IPS-18c (cell line): ENCODE results near the gene DAGLA.

ENCODE experiments used
- H3K4me3 ChIP-seq: 2 replicates; pipeline ENCODE4 v1.7.0; 2013; ENCODE audit warnings: low read depth, mild to moderate bottlenecking, low read length, moderate library complexity; ENCODE audit not compliant: insufficient read depth
- H3K9me3 ChIP-seq: one replicate; pipeline ENCODE4 v1.6.1; 2013; ENCODE audit warnings: mild to moderate bottlenecking, low read length, moderate library complexity; ENCODE audit not compliant: control insufficient read depth, insufficient read depth

The DAGLA gene

DNA sequence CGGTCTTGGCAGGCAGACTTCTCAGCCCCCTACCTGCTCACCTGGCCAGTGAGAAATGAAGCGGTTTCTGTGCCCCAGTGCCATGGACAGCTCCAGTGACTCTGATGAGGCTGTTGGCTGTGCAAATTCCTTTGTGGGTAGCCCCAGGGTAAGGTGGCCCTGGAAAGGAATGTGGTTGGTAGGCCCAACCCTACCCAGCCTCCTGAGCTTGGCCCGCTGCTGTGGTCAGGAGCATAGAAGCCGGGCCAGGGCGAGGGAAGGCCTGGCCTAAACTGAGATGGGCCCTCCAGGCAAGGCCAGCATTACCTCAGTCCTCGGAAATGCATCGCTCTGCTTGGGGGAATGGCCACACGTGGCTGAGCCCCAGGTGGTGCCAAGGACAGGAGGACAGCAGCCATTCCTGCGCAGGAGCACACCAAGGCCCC is 16.9 kb downstream of the DAGLA start:
- Histone ChIP-seq H3K4me3 (no peak overlapping the region), H3K9me3 (no peaks in the 10 kb centered on the region)

DNA sequence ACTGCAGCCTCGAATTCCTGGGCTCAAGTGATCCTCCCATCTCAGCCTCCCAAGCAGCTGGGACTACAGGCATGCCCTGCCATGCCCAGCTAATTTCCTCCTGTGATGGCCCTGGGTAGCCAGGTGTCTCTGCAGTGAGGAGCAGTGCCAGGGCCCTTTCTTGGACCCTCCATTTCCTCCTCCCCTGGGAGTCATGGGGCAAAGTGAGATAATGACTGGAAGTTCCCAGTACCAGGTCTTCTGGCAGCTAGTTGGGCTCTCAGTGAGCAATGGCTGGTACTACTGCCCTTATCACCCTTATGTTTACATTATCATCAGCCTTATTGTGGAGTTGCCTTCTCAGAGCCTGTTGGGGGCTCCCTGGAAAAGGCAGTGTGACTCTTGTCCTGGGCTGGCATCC is 17.6 kb downstream of the DAGLA start:
- Histone ChIP-seq H3K4me3 (no peak overlapping the region), H3K9me3 (no peaks in the 10 kb centered on the region)

DNA sequence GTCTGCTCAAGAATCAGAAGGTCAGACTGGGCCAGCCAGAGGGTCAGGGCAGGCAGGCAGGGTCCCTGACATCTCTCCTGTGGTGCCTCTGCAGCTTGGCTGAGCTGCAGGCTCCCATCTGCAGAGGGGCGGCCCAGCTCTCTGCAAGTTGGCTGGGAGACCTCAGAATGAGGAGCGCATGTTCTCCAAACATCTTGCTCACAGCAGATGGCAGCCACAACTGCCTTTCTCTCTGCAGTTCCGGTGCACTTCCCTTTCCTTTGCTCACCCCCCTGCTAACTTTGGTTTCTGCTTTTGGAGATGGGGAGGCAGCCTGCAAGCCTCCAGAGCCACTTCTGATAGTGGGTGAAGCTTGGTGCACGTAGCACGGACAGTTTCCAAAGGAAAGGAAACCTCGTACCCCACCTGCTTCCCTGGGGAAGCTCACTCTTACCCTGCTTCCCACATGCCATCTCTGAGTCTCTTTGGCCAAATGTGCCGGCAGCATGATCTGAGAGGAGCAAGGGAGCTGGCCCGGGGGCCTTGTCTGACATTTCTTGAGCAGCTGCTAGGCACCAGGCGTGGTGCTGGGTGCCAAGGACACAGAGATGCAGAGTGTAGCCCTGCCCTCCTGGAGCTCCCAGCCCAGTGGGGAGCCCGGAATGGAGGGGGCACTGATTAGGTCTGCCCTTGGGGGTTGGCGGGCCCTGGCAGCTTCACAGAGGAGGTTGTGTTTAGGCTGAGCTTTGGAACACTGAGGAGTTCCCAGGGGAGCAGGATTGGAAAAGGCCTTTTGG is 18.2 kb downstream of the DAGLA start:
- Histone ChIP-seq H3K9me3 (no peaks in the 10 kb centered on the region), H3K4me3 (no peak overlapping the region)

DNA sequence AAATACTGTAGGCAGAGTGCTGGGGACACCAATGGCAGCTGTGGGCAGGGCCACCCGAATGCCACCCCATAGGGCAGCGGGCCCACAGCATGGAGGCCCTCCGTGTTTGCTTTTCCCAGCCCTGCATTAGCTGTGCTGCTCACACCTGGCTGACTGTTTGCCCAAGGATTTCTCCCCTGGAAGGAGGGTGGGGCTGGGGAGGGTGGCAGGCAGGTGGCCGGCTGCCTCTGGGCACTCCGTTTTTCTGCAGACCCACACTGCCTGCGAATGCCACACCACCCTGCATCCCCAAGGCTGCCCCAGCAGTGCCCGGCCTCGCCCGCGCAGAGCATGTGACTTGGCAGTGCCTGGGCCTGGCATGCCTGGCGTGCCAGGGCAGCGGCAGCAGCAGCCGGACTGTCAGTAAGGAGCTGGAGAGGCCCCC is 19.6 kb downstream of the DAGLA start:
- Histone ChIP-seq H3K4me3 (no peak overlapping the region), H3K9me3 (no peaks in the 10 kb centered on the region)

DNA sequence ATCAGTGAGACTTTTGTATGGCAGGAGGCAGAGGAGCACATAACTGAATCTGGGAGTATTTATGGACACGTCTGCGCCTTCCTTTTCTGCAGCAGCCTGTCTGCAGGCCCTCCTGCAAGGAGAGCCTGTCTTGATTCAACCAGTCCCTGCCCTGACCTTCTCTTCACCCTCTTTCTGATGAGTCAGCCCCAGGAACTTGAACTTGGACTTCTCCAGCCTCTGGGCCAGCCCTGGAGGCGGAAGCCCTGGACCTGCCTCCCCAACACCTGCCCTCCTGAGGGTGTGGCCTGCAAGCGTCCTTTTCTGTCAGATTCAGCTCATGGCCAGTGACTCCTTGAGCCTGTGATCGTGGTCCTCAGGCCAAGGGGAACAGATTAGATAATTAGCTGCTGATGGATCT is 20.0 kb downstream of the DAGLA start:
- Histone ChIP-seq H3K9me3 (no peaks in the 10 kb centered on the region), H3K4me3 (no peak overlapping the region)

DNA sequence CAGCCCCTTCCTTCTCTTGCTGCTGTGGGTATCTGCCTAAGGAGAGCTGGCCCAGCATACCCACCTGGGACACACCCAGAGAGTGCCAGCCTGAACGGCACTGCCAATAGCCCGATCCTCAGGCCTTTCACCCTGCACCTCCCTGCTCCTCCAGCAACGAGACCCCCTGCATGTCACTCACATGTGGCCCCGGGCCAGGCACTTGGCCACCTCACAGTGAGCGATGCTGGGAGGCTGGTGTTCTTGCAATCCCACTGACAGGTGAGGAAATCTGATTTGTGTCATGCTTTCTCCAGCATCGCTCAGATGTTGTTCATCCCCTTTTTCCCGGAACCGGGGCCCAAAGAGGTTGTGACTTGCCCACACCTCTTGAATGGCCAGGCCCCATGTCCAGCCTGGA is 20.5 kb downstream of the DAGLA start:
- no peak overlapping the region for H3K4me3 ChIP-seq
- no peaks in the 10 kb centered on the region for H3K9me3 ChIP-seq

DNA sequence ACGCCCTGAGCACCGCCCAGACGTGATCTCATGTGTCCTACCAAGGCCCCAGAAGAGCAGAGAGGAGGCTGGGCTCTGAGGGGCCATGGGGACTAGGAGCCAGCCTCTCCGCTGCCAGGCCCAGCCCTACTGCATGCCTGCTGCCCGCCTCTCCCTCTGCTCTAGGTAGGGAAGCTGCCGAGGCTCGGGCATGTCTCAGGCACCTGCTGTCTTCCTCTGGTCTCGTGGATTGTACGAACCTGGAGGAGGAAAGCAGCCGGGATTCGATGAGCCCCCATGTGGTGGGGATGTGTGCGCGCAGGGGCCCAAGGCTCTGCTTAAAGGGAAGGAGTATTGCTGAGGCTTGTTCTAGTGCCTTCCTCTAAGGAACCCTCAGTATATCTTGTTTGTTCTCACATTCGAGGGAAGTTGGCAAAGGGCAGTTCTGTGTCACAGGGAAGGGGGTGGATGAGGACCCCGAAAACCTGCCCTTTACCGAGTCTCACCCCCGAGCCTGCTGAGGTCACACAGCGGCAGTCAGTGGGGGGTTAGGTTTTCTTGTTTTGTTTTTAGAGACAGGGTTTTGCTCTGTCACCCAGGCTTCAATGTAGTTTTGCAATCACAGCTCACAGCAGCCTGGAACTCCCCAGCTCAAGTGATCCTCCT is 21.2 kb downstream of the DAGLA start:
- Histone ChIP-seq H3K9me3 (no peaks in the 10 kb centered on the region), H3K4me3 (no peak overlapping the region)

DNA sequence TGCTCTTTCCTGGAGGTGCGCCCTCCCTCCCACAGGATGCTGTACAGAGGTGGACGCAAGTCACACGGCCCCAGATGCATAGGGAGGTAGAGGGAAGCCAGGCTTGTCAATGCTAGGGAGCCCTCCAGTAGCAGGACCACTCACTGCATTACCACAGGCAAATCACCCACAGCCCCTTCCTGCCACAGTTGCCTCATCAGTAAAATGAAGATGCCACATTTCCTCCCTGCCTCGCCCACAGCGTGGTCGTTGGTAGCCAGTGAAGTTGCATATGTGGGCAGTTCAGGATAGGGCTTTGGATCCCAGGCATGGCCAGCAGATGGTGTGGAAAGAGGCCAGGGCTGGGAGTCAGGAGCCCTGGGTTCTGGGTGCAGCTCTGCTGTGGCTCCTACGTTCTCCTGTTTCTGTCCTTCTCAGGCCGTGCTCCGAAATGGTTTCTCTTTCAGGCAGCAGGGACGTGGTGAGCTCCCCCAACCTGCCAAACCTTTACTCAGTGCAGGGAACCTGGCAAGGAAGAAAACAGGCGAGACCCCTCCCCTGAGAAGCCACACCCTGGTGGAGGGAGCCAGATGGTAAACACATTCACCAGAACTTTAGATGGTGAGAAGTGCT is 22.6 kb downstream of the DAGLA start:
- H3K4me3 ChIP-seq = no peak overlapping the region
- no peaks in the 10 kb centered on the region for H3K9me3 ChIP-seq

DNA sequence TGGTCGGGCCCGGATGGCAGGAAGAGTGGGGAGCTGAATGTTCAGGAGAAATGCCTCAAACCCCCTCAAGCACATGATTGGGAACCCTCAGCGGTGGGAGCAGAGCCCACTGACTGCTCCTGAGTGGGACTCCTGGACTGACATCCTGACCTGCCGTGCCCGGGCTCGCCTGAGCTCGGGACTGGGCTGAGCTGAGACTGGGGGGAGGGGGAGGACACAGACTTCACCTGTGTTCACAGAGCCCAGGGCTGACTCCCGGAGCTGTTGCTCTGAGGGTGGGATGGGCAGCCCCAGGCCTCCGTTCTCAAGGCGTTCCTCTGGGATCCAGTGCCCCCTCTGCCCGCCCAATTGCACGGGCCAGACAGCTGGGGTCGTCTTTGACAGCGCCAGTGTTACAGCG is 24.6 kb downstream of the DAGLA start:
- no peak overlapping the region for H3K4me3 ChIP-seq
- no peaks in the 10 kb centered on the region for H3K9me3 ChIP-seq

DNA sequence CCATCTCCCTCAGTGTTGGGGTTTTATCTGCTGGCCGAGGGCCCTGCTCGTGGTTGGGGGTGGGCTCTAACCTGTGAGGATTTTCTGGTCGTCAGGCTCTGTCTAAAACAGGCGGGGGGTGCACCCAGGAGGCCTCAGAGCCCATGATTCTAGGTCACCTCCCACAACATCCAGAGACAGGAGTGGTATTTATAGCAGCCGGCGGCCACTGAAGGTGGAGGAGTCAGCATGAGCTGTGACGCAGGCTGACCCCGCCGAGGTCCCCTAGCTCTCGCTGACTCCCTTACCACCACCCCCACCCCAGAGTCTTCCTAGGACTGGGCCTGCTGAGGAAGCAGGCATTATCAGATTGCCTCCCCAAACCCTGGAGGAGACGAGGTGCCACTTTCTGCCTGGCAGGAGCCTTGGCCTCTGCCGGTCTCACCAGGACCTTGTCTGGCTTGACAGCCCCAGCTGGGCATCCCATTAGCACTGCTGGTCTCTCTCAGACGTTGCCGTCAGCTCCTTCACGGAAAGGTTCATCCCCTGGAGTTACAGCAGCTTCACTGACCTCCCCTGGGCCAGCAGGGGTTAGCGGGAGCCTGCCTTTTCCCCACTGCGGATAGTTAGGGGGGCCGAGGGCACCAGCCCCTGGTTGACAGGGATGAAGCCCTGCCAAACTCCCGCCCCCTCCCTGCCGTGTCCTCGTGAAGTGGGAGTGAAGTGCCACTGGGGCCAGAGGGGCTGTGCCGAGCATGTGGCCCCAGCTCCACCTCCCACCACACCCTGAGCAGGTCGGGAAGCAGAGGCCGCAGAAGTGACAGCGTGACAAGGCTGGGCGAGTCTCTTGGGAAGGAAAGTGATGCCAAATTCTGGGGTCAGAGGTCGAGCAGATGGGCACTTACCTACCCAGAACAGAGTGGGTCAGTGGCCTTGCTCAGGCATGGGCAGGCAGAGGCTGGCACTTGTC is 26.5 kb downstream of the DAGLA start:
- no peak overlapping the region for H3K4me3 ChIP-seq

DNA sequence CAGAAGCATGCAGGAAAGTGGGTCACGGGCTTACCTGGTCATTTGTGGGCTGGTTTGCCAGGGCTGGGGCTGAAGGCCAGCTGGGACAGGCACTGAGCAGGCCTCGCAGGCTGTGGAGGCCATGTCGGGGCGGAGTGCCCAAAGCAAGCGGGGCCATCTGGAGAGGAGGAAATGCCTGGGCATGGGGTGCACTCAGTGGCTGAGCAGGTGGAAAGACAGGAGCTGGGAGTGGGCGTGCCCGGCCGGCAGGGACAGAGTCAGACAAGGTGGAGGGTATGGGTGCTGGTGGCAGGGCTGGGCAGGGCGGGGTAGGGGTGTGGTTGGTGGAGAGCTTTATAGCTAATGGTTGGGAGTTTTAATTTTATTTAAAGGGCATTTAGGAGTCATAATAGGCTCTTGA is 27.4 kb downstream of the DAGLA start:
- Histone ChIP-seq H3K4me3 (no peak overlapping the region), H3K9me3 (no peaks in the 10 kb centered on the region)

More for the DNA sequence above, 26.5 kb downstream of the DAGLA start:
- H3K9me3 ChIP-seq = no peaks in the 10 kb centered on the region

DNA sequence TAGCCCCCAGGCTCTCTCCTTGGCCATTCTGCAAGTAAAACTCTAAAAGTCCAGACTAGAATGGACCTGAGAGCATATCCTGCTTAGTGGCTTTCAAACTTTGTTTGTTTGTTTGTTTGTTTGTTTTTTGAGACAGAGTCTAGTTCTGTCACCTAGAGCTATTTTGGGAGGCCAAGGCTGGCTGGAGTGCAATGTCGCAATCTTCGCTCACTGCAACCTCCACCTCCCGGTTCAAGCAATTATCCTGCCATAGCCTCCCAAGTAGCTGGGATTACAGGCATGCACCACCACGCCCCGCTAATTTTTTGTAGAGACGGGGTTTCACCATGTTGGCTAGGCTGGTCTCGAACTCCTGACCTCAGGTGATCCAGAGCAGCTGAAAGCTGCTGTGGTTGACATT is 28.9 kb downstream of the DAGLA start:
- Histone ChIP-seq H3K9me3 (no peaks in the 10 kb centered on the region), H3K4me3 (no peak overlapping the region)

DNA sequence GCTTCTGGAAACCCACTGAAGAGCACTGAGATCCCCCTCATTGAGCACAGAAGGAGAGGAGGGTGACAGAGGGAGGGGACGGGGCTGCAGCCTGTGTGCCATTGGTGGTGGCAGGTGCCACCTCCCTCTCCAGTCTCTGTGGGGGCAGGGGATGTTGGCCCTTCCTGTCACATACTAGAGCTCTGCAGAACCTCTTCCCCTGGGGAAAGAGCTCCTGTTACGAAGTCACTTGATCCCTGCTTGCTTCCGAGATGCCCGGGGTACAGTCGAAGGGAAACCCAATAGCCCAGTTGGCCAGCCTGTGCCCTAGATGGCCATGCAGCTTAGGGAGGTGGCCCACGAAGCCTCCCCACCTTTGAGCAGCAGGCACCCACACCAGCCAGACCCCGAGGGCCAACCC is 29.4 kb downstream of the DAGLA start:
- H3K4me3 ChIP-seq = no peak overlapping the region
- H3K9me3 ChIP-seq = no peaks in the 10 kb centered on the region

DNA sequence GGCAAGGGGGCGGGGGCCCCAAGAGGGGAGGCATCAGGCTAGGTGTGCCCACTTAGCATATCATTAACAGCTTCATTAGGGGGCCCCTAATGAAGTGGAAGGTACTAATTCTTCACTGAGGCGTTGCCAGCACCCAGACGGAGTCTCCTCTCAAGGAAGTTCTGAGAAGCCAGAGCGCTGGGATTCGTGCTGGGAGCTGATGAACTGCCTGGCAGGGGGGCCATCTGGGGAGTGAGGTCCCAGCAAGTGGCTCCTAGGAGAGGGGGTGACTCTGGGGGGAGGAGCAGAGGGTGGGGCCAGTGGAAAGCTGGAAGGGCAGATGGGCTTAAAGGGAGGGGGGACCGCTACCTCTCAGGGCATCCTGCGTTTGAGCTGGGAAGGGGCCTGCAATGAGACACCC is 29.8 kb downstream of the DAGLA start:
- Histone ChIP-seq H3K4me3 (no peak overlapping the region), H3K9me3 (no peaks in the 10 kb centered on the region)

DNA sequence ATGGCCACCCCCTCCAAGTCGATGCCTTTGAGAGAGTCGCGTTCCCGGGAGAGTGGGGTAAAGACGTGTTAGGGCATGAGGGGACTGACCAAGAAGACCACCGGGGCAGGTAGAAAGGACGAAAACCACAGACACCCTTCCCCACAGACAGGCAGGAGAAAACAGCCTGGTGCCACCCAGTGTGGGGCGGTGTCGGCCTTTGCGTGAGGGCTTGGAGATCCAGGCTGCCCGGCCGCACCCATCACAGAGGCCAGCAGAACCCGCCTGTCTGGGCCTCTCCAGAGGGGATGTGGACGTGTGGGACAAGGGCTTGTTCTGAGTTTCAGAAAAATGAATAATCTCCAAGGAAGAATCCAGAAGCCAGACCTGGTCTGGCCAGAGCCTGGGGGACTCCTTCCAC is 30.8 kb downstream of the DAGLA start:
- Histone ChIP-seq H3K4me3 (no peak overlapping the region), H3K9me3 (no peaks in the 10 kb centered on the region)

DNA sequence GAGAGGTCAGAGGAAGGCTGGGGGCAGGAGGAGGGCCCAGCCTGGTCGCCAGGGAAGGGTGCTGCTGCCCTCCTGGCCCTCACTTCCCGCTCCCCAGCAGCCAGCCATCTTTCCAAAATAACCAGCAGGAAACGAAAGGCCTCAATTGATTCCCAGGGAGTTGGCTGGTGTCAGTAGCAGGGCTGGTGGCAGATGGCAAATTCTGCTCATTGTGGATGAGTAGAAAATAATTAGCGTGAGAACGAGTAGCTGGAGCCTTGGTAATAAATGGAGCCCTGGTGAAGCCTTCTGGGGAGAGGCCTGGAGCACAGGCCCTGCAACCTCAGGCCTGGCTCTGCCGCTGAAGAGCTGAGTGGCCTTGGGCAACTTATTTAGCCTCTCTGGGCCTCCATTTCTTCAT is 31.3 kb downstream of the DAGLA start:
- H3K4me3 ChIP-seq = no peak overlapping the region
- H3K9me3 ChIP-seq = no peaks in the 10 kb centered on the region

DNA sequence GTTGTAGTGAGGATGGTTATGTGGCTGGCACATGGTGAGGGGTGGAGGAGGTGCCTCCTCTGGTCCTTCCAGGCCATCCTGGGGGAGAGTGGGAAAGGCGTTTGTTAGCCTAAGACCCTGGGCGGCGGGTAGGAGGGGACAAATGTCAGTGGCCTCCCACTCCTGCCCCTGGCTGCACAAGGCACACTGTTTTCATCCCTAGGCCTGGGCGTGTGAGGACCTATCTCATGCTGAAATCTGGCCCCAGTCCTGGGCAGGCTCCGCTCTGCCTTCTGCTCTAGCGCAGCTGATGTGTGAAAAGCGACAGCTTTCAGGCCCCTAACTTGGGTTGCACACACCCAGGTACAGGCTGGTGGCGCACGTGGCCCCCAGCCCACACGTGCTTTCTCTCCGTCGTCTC is 32.1 kb downstream of the DAGLA start:
- H3K4me3 ChIP-seq = no peak overlapping the region
- H3K9me3 ChIP-seq = no peaks in the 10 kb centered on the region
